ENCODE data around the gene HARBI1. TPM values are rescaled to one million over a fixed set of nuclear protein-coding genes. Genes with fewer than 3 reads are reported as not detected.

HARBI1 gene
- total and polyA plus RNA-seq, 2 donors (not counting 3 experiments of a cell fraction or from before 2014, with no cell fraction given): 2.7 to 4.7 TPM

DNA sequence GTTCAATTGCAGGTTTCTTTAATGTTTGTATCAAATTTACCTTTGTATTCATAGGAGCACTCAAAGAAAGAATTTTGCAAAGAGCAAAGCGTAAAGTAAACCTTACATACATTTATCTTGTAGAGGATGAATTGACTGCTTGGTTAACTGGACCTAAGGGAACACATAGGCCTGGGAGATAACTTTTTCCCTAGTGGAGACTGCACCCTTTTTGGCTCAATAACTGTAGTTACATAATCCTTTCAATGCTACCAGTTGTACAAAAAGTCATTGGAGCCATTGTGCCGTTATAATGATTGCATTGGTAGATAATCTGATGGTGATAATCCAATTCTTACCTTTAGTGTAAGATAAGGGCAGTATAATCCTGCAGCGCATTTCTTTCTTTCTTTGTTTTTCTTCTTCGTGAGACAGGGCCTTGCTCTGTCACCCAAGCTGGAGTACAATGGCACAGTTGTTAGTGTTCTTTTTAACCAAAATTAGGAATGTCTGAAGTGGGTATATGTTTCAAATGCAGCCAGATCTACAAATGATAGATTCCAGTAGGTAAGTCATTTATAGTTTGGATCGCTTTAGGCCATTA, 18.6 kb upstream of the HARBI1 start:
- no peak overlapping the region for H3K4me3 ChIP-seq (replicated peaks in 1 of 3; ENCODE audit: insufficient read depth in 1 of 3, low read depth in 1 of 3, low read length in 3 of 3)
- no peak overlapping the region for H3K27ac ChIP-seq (ENCODE audit: insufficient read depth, low read depth, low read length)
- intact Hi-C loops (cut with micrococcal nuclease): no loop called here
- DNase-seq (ENCODE audit: low read depth, low spot score) (no peak), FAIRE-seq (no peak)
- peaks cover 2 to 4% of the 10 kb centered on the region in 2 experiments for H3K36me3 ChIP-seq (ENCODE audit: control insufficient read depth in 2 of 2, extremely low read depth in 1 of 2, insufficient read depth in 2 of 2, low read length in 2 of 2)
- dilution Hi-C loops (cut with MboI; ENCODE audit: extremely low pct_ligation_motif_present, low sequenced_read_pairs): no loop called here
- no peak for TF ChIP-seq GATA2 (IDR thresholded peaks at IDR 0.05; ENCODE audit: insufficient read depth, insufficient read length, low read depth, low read length)
- no peak for TF ChIP-seq POLR2A (IDR thresholded peaks at IDR 0.05; ENCODE audit: low read depth, low read length)
- TF ChIP-seq MYC (IDR thresholded peaks at IDR 0.05; ENCODE audit: low read depth, low read length): no peak
- TF ChIP-seq POLR2AphosphoS5 (IDR thresholded peaks at IDR 0.05; ENCODE audit: insufficient read depth, low read depth, low read length): no peak
- TF ChIP-seq JUN (IDR thresholded peaks at IDR 0.05; ENCODE audit: borderline replicate concordance, insufficient read depth, insufficient read length, low read depth): no peak
- no peak for TF ChIP-seq EZH2 (IDR thresholded peaks at IDR 0.05; ENCODE audit: borderline replicate concordance, low read depth, low read length, severe bottlenecking)
- TF ChIP-seq, protein P1, sequence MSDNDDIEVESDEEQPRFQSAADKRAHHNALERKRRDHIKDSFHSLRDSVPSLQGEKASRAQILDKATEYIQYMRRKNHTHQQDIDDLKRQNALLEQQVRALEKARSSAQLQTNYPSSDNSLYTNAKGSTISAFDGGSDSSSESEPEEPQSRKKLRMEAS (IDR thresholded peaks at IDR 0.05; ENCODE audit: insufficient read depth, insufficient read length): no peak
- no peak for TF ChIP-seq CTCF (IDR thresholded peaks at IDR 0.05; ENCODE audit: extremely low read depth in 1 of 2, insufficient read depth in 1 of 2, low read depth in 1 of 2, low read length in 2 of 2)
- no peak for TF ChIP-seq FOS (IDR thresholded peaks at IDR 0.05; ENCODE audit: borderline replicate concordance, insufficient read depth, low read length)
- H3K27me3 ChIP-seq (ENCODE audit: control insufficient read depth in 2 of 2, insufficient read depth in 2 of 2, low read length in 2 of 2): no peaks in the 10 kb centered on the region
- no TSS peak for BruUV-seq (replicated peaks)
- no peak overlapping the region for H3K9ac ChIP-seq (replicated peaks; ENCODE audit: extremely low read depth, insufficient read depth, low read length)
- H3K4me2 ChIP-seq (ENCODE audit: insufficient read depth, low read length): no peak overlapping the region
- H3K9me1 ChIP-seq (replicated peaks; ENCODE audit: control insufficient read depth, extremely low read depth, insufficient read depth, low read length): no peaks in the 10 kb centered on the region
- ChIA-PET CTCF (no interaction called here), POLR2A (no interaction called here)
- no peaks in the 10 kb centered on the region for H4K20me1 ChIP-seq (replicated peaks; ENCODE audit: control insufficient read depth, extremely low read depth, insufficient read depth, low read length)
- no peaks in the 10 kb centered on the region for H3K79me2 ChIP-seq (ENCODE audit: control insufficient read depth, insufficient read depth, low read length)
- no peaks in the 10 kb centered on the region for H3K4me1 ChIP-seq (ENCODE audit: control insufficient read depth, extremely low read depth, insufficient read depth, low read length)
- no peak overlapping the region for H2AFZ ChIP-seq (ENCODE audit: low read depth, low read length)
- H3K9me3 ChIP-seq (replicated peaks; ENCODE audit: control insufficient read depth, insufficient read depth, low read length): no peaks in the 10 kb centered on the region
